GM12865 (cell line): ENCODE data around the gene KLHL29.

Experiments
- DNase-seq: peaks from one replicate; pipeline ENCODE4 v3.0.0; 2010; ENCODE audit warnings: low read depth
- H3K4me3 ChIP-seq: 2 replicates; pipeline ENCODE4 v1.5.1; 2011; ENCODE audit warnings: mild to moderate bottlenecking, low read depth, low read length, control low read depth
- CTCF ChIP-seq: IDR thresholded peaks from 2 replicates; pipeline ENCODE4 v1.5.1; 2011; ENCODE audit warnings: low read length, control low read depth, low read depth, inconsistent platforms; ENCODE audit not compliant: insufficient read depth; ENCODE audit errors: missing control alignments

The KLHL29 gene

GRCh38 chr2:23482188-23482587 is 97.2 kb downstream of the KLHL29 start:
- TF ChIP-seq CTCF, result no peak
- H3K4me3 ChIP-seq, result no peak overlapping the region
- DNase-seq, result no peak

GRCh38 chr2:23482607-23483006 is 97.6 kb downstream of the KLHL29 start:
- no peak for TF ChIP-seq CTCF

DNA sequence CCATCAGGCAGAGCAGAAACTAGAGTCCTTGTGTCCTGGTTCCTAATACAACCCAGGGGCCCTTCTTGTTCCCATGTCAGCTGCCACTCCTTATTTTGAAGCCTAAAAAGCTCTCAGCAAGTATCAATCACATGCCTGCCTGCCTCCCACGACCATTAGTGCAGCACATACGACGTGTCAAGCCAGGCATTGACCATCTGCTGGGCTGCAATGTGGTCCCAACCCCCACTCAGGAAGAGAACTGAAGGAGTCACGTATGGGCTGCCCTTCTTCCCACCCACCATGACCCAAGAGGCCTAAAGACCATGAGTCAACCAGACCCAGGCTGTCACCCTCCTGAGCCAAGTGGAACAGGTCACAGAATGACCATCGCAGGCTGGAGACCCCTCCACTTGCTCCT is 98.8 kb downstream of the KLHL29 start:
- no peak overlapping the region for H3K4me3 ChIP-seq

More at GRCh38 chr2:23482607-23483006, 97.6 kb downstream of the KLHL29 start:
- no peak overlapping the region for H3K4me3 ChIP-seq
- no peak for DNase-seq

DNA sequence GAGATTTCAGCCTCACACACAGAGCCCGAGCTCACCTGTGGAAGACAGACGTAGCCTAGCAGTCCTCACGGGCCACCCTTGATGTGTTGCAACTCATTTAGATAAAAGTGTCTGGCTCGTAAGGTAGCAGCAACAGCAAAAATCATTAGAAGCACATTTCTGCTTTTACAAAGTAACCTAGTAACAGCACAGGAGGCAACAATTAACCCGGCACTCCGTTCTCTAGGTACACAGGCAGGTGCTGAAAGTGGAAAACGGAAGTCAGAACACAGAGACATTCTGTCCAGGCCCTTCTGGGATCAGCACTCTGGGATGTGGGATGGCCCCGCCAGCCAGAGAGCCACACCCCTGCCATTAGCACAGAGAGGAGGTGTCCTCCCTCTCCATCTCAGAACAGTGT is 99.3 kb downstream of the KLHL29 start:
- no peak for DNase-seq
- no peak for TF ChIP-seq CTCF
- no peak overlapping the region for H3K4me3 ChIP-seq

More for the DNA sequence above, 98.8 kb downstream of the KLHL29 start:
- no peak for TF ChIP-seq CTCF
- DNase-seq, result no peak

DNA sequence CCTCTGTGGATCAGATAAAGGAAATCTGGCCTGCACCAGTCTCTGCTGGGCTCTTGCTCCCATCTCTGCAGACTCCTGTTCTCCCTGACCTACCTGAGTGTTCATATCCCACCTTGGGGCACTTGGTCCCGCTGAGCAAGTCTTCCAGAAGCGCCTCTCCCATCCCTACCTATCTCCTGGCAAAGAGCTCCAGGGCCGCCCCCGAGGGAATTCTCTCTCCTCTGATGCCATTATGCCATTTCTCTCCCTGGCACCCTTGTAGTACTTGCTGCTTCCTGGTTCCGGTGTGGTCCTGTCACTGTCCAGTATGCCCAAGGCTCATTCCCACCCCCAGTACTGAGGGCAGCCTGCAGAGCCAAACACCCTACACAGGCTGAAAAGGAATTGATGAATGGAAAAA is 99.8 kb downstream of the KLHL29 start:
- no peak overlapping the region for H3K4me3 ChIP-seq
- TF ChIP-seq CTCF, result no peak
- no peak for DNase-seq

- no peak for TF ChIP-seq CTCF
- no peak for DNase-seq
- H3K4me3 ChIP-seq, result no peak overlapping the region
Observed at GRCh38 chr2:23485261-23485660, 100.3 kb downstream of the KLHL29 start.

DNA sequence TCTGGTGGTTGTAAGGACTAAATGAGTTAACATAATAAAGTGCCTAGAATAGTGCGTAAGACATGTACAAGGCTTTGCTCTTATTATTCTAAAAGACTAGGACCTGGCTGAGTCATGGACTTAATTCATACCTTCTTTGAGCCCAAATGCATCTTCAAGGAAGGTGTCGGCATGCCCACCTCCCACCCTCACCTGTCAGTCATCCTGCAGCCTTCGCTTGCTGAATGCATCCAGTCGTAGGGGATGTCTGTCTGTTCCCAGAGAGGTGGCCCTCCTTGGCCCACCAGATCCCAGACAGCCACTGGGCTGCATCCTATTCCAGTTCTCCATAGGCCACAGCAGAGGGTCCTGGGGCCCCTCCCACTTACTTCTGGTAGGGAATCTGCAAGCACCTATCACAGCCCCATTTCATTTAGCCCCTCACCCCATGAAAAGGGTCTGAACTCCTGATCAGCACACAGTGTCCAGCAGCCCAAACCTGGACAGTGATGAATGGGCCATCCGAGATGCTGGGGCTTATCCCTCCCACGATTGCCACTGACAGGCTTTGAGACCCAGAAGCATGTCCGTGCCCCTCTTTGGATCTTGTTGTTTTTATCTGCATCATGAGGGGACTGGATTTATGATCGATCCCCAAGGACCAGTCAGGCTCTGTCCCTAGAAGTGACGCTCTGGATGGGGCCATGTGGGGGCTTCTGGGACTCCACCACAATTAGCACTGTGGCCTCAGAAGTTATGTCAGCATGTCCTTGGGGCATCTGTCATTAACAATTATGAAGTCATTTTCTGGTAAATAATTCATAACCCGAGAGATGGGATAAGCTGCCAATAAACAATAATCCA is 101.1 kb downstream of the KLHL29 start:
- TF ChIP-seq CTCF, result no peak
- H3K4me3 ChIP-seq, result no peak overlapping the region
- no peak for DNase-seq
